Upper lobe of left lung (tissue), 4 donors: ENCODE measurements around the gene CUBN.

Experiments used
- EP300 ChIP-seq, 4 donors: sonication (generic); formaldehyde crosslinking; IDR thresholded peaks; one replicate each; pipeline ENCODE4 v1.5.1; 2017; ENCODE audit warnings: antibody characterized with exemption in 4 of 4, control low read depth in 2 of 4
- POLR2A ChIP-seq, 4 donors: fragments of 450-650 bp; IDR thresholded peaks; one replicate each; pipeline ENCODE4 v1.5.1; 2016 to 2017; ENCODE audit warnings: antibody characterized with exemption in 4 of 4, mild to moderate bottlenecking in 2 of 4
- POLR2AphosphoS5 ChIP-seq, 2 donors: sonication (generic); formaldehyde crosslinking; IDR thresholded peaks; one replicate each; pipeline ENCODE4 v1.5.1; 2017; ENCODE audit warnings: antibody characterized with exemption in 2 of 2
- TF ChIP-seq, protein P1 (sequence below), 6 experiments: fragments of 450-650 bp in 4 of 6; fragments of 200-600 bp in 2 of 6; sonication (generic) in 2 of 6; IDR thresholded peaks; one replicate each; pipeline ENCODE4 v1.5.1; 2016 to 2019; ENCODE audit warnings: antibody characterized with exemption in 6 of 6

GRCh38 chr10:16894821-16895220 lies 234.8 kb downstream of the CUBN start:
- TF ChIP-seq POLR2A (IDR thresholded peaks at IDR 0.05), result no peak
- TF ChIP-seq, protein P1, sequence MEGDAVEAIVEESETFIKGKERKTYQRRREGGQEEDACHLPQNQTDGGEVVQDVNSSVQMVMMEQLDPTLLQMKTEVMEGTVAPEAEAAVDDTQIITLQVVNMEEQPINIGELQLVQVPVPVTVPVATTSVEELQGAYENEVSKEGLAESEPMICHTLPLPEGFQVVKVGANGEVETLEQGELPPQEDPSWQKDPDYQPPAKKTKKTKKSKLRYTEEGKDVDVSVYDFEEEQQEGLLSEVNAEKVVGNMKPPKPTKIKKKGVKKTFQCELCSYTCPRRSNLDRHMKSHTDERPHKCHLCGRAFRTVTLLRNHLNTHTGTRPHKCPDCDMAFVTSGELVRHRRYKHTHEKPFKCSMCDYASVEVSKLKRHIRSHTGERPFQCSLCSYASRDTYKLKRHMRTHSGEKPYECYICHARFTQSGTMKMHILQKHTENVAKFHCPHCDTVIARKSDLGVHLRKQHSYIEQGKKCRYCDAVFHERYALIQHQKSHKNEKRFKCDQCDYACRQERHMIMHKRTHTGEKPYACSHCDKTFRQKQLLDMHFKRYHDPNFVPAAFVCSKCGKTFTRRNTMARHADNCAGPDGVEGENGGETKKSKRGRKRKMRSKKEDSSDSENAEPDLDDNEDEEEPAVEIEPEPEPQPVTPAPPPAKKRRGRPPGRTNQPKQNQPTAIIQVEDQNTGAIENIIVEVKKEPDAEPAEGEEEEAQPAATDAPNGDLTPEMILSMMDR (IDR thresholded peaks at IDR 0.05), result no peak
- no peak for TF ChIP-seq POLR2AphosphoS5 (IDR thresholded peaks at IDR 0.05)
- TF ChIP-seq EP300 (IDR thresholded peaks at IDR 0.05), result no peak
